HepG2 (cell line): Measurements from ENCODE around the gene MAPK8. TPM values are rescaled to one million over a fixed set of nuclear protein-coding genes. Genes with fewer than 3 reads are reported as not detected.
A peak's percentile ranks its signal among the peaks of the same experiment; 100 is the strongest.

Experiments
- FOXP1 ChIP-seq, 2 experiments: fragments of 450-650 bp in 1 of 2; IDR thresholded peaks; 2 replicates each; pipeline ENCODE4 v1.6.1; 2017 to 2018; ENCODE audit warnings: antibody characterized with exemption in 1 of 2
- HHEX ChIP-seq: IDR thresholded peaks from 2 replicates; pipeline ENCODE4 v1.6.1; 2016; ENCODE audit warnings: control low read depth
- HMG20A ChIP-seq: IDR thresholded peaks from 2 replicates; pipeline ENCODE4 v1.6.1; 2016; ENCODE audit warnings: borderline replicate concordance
- KAT2B ChIP-seq: fragments of 150-350 bp; IDR thresholded peaks from 2 replicates; pipeline ENCODE4 v1.6.1; 2014; ENCODE audit warnings: low read depth, low read length, borderline replicate concordance
- MAFG ChIP-seq: sonication (generic); formaldehyde crosslinking; IDR thresholded peaks from 2 replicates; pipeline ENCODE4 v1.5.1; 2020; ENCODE audit warnings: mild to moderate bottlenecking, missing genetic modification reagents
- POGZ ChIP-seq: sonication (generic); formaldehyde crosslinking; IDR thresholded peaks from 2 replicates; pipeline ENCODE4 v1.4.0; 2020; ENCODE audit warnings: mild to moderate bottlenecking, missing genetic modification reagents
- SAP130 ChIP-seq: IDR thresholded peaks from 2 replicates; pipeline ENCODE4 v1.6.1; 2016; ENCODE audit warnings: low read depth
- ZSCAN29 ChIP-seq: sonication (generic); formaldehyde crosslinking; conservative IDR thresholded peaks from 2 replicates; pipeline ENCODE4 v1.4.0; 2020; ENCODE audit warnings: mild to moderate bottlenecking, missing genetic modification reagents
- polyA plus RNA-seq, 8 experiments: library from polyadenylated mRNA; depleted of rRNA in 3 of 8; stranded (reverse) in 7 of 8; unstranded in 1 of 8; fragments of >200 nt; fragmentation: Illumina TruSeq in 4 of 8; extraction: Trizol in 4 of 8; gene quantifications; 2 replicates each; pipeline versions ENCODE4 v1.2.1 to v1.2.3, GENCODE V29; 2011 to 2016; ENCODE audit warnings: low read depth in 4 of 8, missing spikeins in 1 of 8, mixed read lengths in 1 of 8; ENCODE audit not compliant: insufficient read depth in 1 of 8
- total RNA-seq, 5 experiments: library from RNA; depleted of rRNA; stranded (reverse); fragments of >200 nt; fragmentation: Illumina TruSeq; extraction: Trizol; gene quantifications; 2 replicates each; pipeline ENCODE4 v1.2.3, GENCODE V29; 2016; ENCODE audit warnings: low read depth in 1 of 5
- TF ChIP-seq, protein P1 (sequence below), 2 experiments: sonication (generic) in 1 of 2; formaldehyde crosslinking in 1 of 2; IDR thresholded peaks; 2 replicates each; pipeline versions ENCODE4 v1.4.0 to v1.6.1; 2016 to 2020; ENCODE audit warnings: borderline replicate concordance in 1 of 2, low read depth in 1 of 2, mild to moderate bottlenecking in 1 of 2, missing genetic modification reagents in 1 of 2
- TF ChIP-seq, protein P2 (sequence below): fragments of 450-650 bp; IDR thresholded peaks from 2 replicates; pipeline ENCODE4 v1.6.1; 2016
- TF ChIP-seq, protein P3 (sequence below): sonication (generic); formaldehyde crosslinking; IDR thresholded peaks from 2 replicates; pipeline ENCODE4 v1.4.0; 2020; ENCODE audit warnings: missing genetic modification reagents, borderline replicate concordance
- TF ChIP-seq, protein P4 (sequence below): sonication (generic); formaldehyde crosslinking; IDR thresholded peaks from 2 replicates; pipeline ENCODE4 v1.4.0; 2020; ENCODE audit warnings: mild to moderate bottlenecking, missing genetic modification reagents
- TF ChIP-seq, protein P5 (sequence below): sonication (generic); formaldehyde crosslinking; IDR thresholded peaks from 2 replicates; pipeline ENCODE4 v1.8.0; 2022; ENCODE audit warnings: mild to moderate bottlenecking, missing genetic modification reagents, moderate library complexity
- TF ChIP-seq, protein P6 (sequence below): sonication (generic); formaldehyde crosslinking; IDR thresholded peaks from 2 replicates; pipeline ENCODE4 v1.8.1; 2023; ENCODE audit warnings: mild to moderate bottlenecking, missing genetic modification reagents

MAPK8 gene
- total and polyA plus RNA-seq, 2 of the 13 experiments (the other 11 are each of a cell fraction or from before 2014, with no cell fraction given), result 41.6 to 47.3 TPM

DNA sequence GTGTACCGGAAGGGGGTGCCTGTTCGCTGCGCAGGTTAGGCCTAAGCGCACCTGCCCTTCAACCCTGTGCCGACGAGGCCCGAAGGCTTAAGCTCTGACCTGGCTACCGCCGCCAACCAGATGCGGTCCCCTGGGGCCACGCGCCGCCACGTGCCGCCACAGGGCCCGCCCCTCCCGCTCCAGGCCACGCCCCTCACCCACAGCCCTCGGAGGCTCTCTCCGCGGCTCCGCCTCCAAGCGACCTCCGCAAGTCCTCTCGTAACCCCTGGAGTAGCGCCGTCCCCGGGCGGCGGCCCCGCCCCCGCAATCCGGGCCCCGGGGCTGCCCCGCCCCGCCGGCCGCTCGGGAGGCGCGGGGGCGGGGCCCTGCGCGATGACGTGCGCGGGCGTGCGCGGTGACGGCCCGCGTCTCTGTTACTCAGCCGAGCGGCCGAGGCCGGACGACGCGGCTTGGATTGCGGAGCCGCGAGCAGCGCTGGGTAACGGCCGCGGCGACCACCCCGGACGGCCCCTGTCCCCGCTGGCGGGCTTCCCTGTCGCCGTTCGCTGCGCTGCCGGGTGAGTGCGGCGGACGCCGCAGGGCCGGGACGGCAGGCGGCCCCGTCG lies at the start of gene MAPK8 (continued):
- TF ChIP-seq, protein P1, sequence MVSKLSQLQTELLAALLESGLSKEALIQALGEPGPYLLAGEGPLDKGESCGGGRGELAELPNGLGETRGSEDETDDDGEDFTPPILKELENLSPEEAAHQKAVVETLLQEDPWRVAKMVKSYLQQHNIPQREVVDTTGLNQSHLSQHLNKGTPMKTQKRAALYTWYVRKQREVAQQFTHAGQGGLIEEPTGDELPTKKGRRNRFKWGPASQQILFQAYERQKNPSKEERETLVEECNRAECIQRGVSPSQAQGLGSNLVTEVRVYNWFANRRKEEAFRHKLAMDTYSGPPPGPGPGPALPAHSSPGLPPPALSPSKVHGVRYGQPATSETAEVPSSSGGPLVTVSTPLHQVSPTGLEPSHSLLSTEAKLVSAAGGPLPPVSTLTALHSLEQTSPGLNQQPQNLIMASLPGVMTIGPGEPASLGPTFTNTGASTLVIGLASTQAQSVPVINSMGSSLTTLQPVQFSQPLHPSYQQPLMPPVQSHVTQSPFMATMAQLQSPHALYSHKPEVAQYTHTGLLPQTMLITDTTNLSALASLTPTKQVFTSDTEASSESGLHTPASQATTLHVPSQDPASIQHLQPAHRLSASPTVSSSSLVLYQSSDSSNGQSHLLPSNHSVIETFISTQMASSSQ (IDR thresholded peaks at IDR 0.05; ENCODE audit: low read depth), result no peak
- TF ChIP-seq, protein P1 (CRISPR knock-in tag; IDR thresholded peaks at IDR 0.05; ENCODE audit: borderline replicate concordance), result peak; percentile 64; the same call in 1 of the 2 replicates
- TF ChIP-seq ZSCAN29 (CRISPR knock-in tag) (no peak), KAT2B (no peak), SAP130 (peak; percentile 69), HHEX (CRISPR knock-in tag) (no peak), POGZ (CRISPR knock-in tag) (0 out of 2 replicates have a peak, but pooled peaks have one; percentile 52), HMG20A (CRISPR knock-in tag) (no peak; the same call in 1 of the 2 replicates), FOXP1 (IDR thresholded peaks at IDR 0.05) (no peak), FOXP1 (CRISPR knock-in tag; IDR thresholded peaks at IDR 0.05) (no peak), MAFG (CRISPR knock-in tag) (no peak)
- TF ChIP-seq, protein P2, sequence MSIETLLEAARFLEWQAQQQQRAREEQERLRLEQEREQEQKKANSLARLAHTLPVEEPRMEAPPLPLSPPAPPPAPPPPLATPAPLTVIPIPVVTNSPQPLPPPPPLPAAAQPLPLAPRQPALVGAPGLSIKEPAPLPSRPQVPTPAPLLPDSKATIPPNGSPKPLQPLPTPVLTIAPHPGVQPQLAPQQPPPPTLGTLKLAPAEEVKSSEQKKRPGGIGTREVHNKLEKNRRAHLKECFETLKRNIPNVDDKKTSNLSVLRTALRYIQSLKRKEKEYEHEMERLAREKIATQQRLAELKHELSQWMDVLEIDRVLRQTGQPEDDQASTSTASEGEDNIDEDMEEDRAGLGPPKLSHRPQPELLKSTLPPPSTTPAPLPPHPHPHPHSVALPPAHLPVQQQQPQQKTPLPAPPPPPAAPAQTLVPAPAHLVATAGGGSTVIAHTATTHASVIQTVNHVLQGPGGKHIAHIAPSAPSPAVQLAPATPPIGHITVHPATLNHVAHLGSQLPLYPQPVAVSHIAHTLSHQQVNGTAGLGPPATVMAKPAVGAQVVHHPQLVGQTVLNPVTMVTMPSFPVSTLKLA, result 0 out of 2 replicates have a peak, but pooled peaks have one; percentile 6
- TF ChIP-seq, protein P3, sequence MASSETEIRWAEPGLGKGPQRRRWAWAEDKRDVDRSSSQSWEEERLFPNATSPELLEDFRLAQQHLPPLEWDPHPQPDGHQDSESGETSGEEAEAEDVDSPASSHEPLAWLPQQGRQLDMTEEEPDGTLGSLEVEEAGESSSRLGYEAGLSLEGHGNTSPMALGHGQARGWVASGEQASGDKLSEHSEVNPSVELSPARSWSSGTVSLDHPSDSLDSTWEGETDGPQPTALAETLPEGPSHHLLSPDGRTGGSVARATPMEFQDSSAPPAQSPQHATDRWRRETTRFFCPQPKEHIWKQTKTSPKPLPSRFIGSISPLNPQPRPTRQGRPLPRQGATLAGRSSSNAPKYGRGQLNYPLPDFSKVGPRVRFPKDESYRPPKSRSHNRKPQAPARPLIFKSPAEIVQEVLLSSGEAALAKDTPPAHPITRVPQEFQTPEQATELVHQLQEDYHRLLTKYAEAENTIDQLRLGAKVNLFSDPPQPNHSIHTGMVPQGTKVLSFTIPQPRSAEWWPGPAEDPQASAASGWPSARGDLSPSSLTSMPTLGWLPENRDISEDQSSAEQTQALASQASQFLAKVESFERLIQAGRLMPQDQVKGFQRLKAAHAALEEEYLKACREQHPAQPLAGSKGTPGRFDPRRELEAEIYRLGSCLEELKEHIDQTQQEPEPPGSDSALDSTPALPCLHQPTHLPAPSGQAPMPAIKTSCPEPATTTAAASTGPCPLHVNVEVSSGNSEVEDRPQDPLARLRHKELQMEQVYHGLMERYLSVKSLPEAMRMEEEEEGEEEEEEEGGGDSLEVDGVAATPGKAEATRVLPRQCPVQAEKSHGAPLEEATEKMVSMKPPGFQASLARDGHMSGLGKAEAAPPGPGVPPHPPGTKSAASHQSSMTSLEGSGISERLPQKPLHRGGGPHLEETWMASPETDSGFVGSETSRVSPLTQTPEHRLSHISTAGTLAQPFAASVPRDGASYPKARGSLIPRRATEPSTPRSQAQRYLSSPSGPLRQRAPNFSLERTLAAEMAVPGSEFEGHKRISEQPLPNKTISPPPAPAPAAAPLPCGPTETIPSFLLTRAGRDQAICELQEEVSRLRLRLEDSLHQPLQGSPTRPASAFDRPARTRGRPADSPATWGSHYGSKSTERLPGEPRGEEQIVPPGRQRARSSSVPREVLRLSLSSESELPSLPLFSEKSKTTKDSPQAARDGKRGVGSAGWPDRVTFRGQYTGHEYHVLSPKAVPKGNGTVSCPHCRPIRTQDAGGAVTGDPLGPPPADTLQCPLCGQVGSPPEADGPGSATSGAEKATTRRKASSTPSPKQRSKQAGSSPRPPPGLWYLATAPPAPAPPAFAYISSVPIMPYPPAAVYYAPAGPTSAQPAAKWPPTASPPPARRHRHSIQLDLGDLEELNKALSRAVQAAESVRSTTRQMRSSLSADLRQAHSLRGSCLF, result no peak; the same call in 1 of the 2 replicates
- TF ChIP-seq, protein P4, sequence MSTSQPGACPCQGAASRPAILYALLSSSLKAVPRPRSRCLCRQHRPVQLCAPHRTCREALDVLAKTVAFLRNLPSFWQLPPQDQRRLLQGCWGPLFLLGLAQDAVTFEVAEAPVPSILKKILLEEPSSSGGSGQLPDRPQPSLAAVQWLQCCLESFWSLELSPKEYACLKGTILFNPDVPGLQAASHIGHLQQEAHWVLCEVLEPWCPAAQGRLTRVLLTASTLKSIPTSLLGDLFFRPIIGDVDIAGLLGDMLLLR (CRISPR knock-in tag), result peak; percentile 84; the same call in 1 of the 2 replicates
- TF ChIP-seq, protein P5, sequence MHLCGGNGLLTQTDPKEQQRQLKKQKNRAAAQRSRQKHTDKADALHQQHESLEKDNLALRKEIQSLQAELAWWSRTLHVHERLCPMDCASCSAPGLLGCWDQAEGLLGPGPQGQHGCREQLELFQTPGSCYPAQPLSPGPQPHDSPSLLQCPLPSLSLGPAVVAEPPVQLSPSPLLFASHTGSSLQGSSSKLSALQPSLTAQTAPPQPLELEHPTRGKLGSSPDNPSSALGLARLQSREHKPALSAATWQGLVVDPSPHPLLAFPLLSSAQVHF (CRISPR knock-in tag), result peak; percentile 97
- TF ChIP-seq, protein P6, sequence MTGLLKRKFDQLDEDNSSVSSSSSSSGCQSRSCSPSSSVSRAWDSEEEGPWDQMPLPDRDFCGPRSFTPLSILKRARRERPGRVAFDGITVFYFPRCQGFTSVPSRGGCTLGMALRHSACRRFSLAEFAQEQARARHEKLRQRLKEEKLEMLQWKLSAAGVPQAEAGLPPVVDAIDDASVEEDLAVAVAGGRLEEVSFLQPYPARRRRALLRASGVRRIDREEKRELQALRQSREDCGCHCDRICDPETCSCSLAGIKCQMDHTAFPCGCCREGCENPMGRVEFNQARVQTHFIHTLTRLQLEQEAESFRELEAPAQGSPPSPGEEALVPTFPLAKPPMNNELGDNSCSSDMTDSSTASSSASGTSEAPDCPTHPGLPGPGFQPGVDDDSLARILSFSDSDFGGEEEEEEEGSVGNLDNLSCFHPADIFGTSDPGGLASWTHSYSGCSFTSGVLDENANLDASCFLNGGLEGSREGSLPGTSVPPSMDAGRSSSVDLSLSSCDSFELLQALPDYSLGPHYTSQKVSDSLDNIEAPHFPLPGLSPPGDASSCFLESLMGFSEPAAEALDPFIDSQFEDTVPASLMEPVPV (CRISPR knock-in tag), result peak; percentile 42; the same call in 1 of the 2 replicates
